Kidney capillary endothelial cell (primary cell): ENCODE data around the gene CADM2.
"Not testable (repeated sequence)": the region's sequence is repeated elsewhere in the genome, so short reads cannot be mapped to it uniquely, and the experiment has no call there.

Experiments used
- DNase-seq: peaks from one replicate; pipeline ENCODE4 v3.0.0-alpha.2; 2018; ENCODE audit warnings: low spot score

CADM2 gene

DNA sequence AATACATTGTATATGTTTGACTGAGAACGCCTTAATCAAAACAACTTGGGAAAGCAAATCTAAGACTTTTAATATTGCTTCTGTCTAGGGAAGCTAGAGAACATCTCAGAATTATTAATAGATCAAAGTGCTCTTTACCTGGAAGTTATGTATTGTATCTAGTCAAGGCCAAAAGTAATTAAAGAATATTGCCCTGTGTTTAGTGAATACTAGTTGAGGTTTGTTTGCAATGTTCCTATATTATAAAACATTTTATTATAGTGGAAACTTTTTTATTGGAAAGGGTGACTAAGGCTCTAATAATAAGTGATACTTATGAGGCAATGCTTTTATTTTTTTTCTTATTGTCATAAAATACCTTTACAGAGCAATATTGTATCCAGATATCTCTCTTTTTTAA lies 118.2 kb downstream of the CADM2 start:
- no peak for DNase-seq

DNA sequence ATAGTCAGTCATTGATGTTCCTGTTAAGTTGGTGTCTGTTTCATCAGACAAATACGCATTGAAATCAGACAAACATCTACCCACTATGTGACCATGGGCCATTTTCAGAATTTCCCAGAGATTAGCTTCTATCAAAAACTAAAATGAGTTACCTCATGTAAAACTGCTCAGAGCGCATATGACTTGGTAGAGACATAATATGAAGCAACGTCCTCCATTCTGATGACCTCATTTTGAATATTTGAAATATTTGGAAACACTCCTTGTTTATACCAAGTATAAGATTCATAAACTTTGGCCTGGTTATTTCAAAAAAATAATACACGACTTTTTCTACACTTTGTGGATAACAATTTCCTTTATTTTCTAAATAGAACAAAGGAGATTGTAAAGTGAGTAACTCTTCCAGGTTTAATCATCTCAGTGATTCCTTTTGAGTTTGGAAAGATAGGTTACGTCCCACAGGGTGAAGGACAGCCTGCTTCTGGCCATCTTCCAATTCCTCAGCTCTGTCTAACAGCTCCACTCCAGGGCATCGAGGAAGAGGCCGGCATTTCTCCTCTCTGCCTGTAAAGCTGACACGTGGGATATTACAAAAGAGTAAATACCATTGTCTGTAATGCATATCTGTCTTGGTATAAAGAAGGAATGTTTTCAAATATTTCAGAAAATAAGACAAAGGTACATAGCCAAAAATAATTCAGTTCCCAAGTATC lies 122.6 kb downstream of the CADM2 start:
- DNase-seq, result no peak

- DNase-seq, result no peak
Measured at GRCh38 chr3:85090495-85090894, 131.7 kb downstream of the CADM2 start.

GRCh38 chr3:85100316-85100715 lies 141.5 kb downstream of the CADM2 start:
- no peak for DNase-seq

- DNase-seq, result no peak
Measured at GRCh38 chr3:85102781-85103180, 144.0 kb downstream of the CADM2 start.

DNA sequence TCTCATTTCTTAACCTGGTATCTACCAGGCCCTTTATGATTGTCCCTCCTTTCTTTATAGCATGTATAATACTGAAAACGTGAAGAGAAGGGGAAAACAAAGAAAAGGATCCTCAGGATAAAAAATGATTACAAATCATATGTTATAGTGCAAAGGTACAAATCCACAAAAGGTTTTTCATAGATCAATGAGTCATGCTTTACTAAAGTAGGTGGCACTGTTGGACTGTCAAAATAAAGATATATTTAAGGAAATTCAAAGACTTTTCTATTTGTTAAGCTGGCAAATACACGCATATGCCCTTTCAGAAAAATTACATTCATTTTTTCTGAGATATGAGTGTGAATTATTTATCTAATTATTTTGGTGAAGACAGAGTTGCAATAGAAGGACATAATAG lies 151.6 kb downstream of the CADM2 start:
- DNase-seq, result no peak

GRCh38 chr3:85120879-85121278 lies 162.1 kb downstream of the CADM2 start:
- DNase-seq, result no peak

GRCh38 chr3:85132864-85133263 lies 174.1 kb downstream of the CADM2 start:
- not testable (repeated sequence) for DNase-seq

DNA sequence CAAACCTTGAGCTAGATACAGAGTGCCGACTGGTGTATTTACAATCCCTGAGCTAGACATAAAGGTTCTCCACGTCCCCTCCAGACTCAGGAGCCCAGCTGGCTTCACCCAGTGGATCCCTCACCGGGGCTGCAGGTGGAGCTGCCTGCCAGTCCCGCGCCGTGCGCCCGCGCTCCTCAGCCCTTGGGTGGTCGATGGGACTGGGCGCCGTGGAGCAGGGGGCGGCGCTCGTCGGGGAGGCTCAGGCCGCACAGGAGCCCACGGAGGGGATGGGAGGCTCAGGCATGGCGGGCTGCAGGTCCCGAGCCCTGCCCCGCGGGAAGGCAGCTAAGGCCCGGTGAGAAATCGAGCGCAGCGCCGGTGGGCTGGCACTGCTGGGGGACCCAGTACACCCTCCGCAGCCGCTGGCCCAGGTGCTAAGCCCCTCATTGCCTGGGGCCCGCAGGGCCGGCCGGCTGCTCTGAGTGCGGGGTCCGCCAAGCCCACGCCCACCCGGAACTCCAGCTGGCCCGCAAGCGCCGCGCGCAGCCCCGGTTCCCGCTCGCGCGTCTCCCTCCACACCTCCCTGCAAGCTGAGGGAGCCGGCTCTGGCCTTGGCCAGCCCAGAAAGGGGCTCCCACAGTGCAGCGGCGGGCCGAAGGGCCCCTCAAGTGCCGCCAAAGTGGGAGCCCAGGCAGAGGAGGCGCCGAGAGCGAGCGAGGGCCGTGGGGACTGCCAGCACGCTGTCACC lies 175.1 kb downstream of the CADM2 start:
- DNase-seq, result not testable (repeated sequence)

DNA sequence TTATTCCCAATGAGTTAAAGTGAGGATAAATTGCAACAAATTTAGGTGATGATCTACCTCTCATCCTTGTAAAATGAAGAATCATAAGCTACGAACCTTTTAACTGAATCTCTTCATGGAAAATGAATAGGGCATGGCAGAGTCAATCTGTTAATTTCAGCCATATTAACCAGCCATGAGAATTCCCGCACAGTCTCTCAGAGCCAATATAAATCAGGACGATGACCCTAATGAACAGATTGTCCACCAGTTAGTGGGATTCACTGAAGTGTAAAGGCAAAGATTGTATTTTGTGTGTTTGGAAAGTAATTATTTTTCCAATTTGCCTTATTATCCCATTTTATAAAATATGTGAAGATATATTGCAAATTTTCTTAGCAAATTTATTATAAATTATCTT lies 183.8 kb downstream of the CADM2 start:
- DNase-seq, result no peak

DNA sequence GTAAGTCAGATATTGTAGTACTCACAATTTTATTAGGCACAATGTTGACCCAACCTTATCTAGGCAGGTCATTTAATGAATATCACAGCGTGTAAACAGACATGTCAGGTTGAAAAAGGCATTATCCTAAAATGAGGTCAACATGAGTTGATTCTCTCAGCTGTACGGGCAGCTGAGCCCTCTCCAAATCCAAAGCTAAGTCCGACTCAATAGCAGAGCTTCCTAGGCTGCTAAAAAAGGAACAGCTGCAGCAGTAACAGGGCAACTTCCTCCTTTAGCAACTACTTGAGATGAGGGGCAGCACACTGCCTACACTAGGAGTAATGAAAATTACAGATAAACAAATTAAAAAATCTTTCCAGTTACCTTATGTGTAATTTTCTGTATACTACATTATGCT lies 189.2 kb downstream of the CADM2 start:
- no peak for DNase-seq

DNA sequence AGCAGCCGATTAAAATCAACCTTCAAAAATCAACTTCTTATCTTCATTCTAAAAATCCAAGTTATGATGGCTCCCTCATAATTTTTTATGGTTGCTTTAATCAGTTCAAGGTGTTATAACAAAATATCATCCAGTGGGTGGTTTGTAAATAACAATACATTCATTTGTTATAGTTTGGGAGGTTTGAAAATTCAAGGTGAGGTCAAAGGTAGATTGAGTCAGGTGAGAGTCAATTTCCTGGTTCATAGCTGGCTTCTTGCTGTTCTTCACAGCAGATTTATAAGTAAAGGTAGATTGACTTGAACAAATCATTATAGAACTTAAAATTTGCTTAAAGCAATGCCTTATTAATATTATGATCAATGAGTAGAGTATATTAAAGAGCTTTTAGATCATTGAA lies 192.8 kb downstream of the CADM2 start:
- DNase-seq, result no peak

DNA sequence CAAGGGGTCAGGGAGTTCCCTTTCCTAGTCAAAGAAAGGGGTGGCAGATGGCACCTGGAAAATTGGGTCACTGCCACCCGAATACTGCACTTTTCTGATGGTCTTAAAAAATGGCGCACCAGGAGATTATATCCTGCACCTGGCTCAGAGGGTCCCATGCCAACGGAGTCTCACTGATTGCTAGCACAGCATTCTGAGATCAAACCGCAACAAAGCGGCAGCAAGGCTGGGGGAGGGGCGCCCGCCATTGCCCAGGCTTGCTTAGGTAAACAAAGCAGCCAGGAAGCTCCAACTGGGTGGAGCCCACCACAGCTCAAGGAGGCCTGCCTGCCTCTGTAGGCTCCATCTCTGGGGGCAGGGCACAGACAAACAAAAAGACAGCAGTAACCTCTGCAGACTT lies 194.5 kb downstream of the CADM2 start:
- DNase-seq, result not testable (repeated sequence)

DNA sequence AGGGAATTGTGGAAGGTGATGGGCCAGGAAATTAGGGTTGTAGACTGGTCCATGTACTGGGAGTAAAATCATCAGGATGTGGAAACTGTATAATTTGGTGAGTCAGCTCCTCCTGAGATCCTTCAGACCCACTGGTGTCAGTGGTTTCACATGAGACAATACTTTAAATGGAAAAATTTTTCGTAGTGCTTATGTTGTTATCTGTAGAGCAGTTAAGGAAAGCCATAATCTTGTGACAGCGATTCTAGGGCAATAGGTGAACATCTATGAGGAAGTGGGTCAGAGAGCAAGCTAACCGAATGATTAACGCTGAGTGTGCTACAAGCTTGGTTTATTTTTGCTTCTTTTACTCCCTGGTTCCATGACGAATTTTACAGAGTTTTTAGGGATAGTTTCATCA lies 200.6 kb downstream of the CADM2 start:
- no peak for DNase-seq

DNA sequence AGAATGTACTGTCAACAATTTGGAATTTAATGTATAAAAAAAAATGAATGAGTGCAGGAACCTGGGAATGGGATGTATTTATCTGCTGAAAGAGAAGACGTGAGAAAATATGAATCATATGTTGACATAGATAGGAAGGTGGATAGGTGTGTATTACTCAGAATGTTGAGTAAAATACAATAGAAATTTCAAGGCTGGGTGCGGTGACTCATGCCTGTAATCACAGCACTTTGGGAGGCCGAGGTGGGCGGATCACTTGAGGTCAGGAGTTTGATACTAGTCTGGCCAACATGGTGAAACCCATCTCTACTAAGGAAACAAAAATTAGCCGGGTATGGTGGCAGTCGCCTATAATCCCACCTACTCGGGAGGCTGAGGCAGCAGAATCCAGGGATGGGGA lies 202.8 kb downstream of the CADM2 start:
- DNase-seq, result no peak

GRCh38 chr3:85162905-85163304 lies 204.1 kb downstream of the CADM2 start:
- DNase-seq, result no peak

GRCh38 chr3:85164436-85164835 lies 205.6 kb downstream of the CADM2 start:
- no peak for DNase-seq

DNA sequence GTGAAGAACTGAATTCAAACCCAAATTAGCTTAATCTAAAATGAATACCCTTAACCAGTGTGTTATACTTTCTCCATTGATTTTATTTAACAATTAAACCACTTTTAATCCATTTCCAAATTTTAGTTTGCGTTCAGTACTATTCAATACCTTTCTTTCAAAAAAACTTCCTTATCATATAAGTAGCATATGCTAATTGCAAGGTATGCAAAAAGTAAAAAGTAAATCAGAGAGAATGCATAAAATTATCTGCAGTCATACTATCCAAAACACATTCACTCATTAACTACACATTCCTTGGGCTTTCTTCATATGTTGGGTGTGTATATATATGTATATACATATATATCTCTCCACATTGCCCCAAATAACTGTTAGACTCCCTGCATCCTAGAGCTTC lies 208.8 kb downstream of the CADM2 start:
- no peak for DNase-seq

DNA sequence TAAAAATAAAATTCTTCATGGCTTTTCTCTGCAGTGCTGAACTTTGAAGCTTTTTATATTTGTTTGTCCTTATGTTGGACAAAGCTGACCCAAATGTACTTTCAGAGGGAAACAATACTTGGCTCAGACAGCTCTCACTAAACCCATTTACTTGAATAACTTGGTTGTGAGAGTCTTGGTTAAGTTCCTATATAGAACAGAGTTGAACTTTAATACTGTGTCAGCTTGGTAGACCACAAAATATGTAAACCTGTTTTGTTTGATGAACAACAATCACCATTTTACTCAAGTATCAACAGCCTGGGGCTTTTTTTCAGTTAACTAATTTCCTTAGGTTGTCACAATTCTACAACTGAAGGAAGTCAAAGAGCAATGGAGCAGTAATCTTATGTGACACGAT lies 211.9 kb downstream of the CADM2 start:
- DNase-seq, result no peak

DNA sequence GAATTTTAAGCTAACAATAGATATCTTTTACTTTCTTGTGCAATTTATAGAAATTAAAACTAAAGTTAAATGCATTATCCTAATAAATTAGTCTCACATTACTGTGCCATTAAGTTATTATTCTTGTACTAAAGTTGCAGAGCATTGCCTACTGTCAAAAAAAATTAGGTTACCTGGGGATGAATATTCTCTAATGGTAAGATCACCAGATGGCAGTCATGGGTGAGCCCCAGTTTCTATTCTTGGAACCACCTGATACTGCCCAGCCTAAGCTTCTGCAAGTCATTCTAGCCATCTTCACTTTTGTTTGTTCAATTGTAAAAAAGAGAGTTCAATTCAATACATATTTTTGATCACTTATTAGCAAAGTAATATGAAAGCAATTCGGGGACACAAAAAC lies 213.2 kb downstream of the CADM2 start:
- DNase-seq, result no peak

GRCh38 chr3:85176799-85177198 lies 218.0 kb downstream of the CADM2 start:
- no peak for DNase-seq

- DNase-seq, result no peak
Measured at GRCh38 chr3:85182975-85183752, 224.4 kb downstream of the CADM2 start.

DNA sequence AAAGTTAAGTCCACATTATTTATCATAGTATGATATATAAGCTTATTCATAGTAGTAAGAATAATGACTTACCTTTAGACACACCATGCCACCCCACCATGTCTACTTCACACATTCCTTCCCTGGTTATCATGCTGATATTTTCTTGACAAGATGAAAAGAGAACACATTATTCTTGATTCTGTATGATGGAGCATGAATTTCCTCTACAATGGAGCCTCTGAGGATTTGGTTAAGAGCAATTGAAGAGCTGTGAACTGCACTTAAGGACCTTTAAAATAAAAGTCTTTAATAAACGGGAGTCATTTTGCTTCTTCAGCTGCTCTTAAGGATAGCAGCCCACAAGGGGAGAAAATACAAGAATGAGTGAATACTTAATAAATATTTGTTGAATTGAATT lies 226.7 kb downstream of the CADM2 start:
- no peak for DNase-seq
